Spleen (tissue), 11 donors: ENCODE results near the gene FCAMR. TPM values are rescaled to one million over a fixed set of nuclear protein-coding genes. Genes with fewer than 3 reads are reported as not detected.

ENCODE experiments used
- DNase-seq: peaks from one replicate; pipeline ENCODE4 v3.0.0-alpha.2; 2020
- H3K27ac ChIP-seq, 8 donors: fragments of 200-600 bp; sonication (generic) in 7 of 8; 1 replicate in 4 of 8; 2 replicates in 4 of 8; pipeline versions ENCODE4 v1.5.0 to v1.8.0; 2016 to 2021; ENCODE audit warnings: inconsistent platforms in 4 of 8, mild to moderate bottlenecking in 4 of 8, moderate library complexity in 1 of 8
- H3K27me3 ChIP-seq, 7 donors: fragments of 200-600 bp; sonication (generic) in 6 of 7; replicated peaks in 1 of 7; 1 replicate in 4 of 7; 2 replicates in 3 of 7; pipeline versions ENCODE4 v1.5.0 to v1.8.0; 2016 to 2021; ENCODE audit warnings: inconsistent platforms in 3 of 7, mild to moderate bottlenecking in 1 of 7
- H3K36me3 ChIP-seq, 6 donors: fragments of 200-600 bp; sonication (generic) in 5 of 6; 1 replicate in 4 of 6; 2 replicates in 2 of 6; pipeline versions ENCODE4 v1.5.0 to v1.8.0; 2016 to 2021; ENCODE audit warnings: inconsistent platforms in 2 of 6
- H3K4me1 ChIP-seq, 6 donors: fragments of 200-600 bp; sonication (generic) in 5 of 6; 1 replicate in 3 of 6; 2 replicates in 3 of 6; pipeline versions ENCODE4 v1.5.0 to v1.8.0; 2016 to 2021; ENCODE audit warnings: inconsistent platforms in 3 of 6
- H3K4me3 ChIP-seq, 8 donors: fragments of 200-600 bp; sonication (generic) in 7 of 8; 1 replicate in 4 of 8; 2 replicates in 4 of 8; pipeline versions ENCODE4 v1.5.0 to v1.8.0; 2016 to 2021; ENCODE audit warnings: inconsistent platforms in 4 of 8, mild to moderate bottlenecking in 4 of 8, moderate library complexity in 2 of 8
- H3K9me3 ChIP-seq, 8 donors: fragments of 200-600 bp; sonication (generic) in 7 of 8; 1 replicate in 4 of 8; 2 replicates in 4 of 8; pipeline versions ENCODE4 v1.5.0 to v1.8.0; 2016 to 2021; ENCODE audit warnings: inconsistent platforms in 4 of 8
- CTCF ChIP-seq, 11 experiments: fragments of 200-600 bp in 7 of 11; fragments of 450-650 bp in 4 of 11; sonication (generic) in 4 of 11; IDR thresholded peaks in 8 of 11; conservative IDR thresholded peaks in 3 of 11; 1 replicate in 7 of 11; 2 replicates in 4 of 11; pipeline versions ENCODE4 v1.4.0 to v1.8.0; 2016 to 2021; ENCODE audit warnings: antibody characterized with exemption in 11 of 11, inconsistent platforms in 4 of 11, mild to moderate bottlenecking in 1 of 11
- POLR2A ChIP-seq, 3 donors: fragments of 450-650 bp; IDR thresholded peaks; one replicate each; pipeline ENCODE4 v1.5.1; 2017; ENCODE audit warnings: antibody characterized with exemption in 3 of 3, mild to moderate bottlenecking in 1 of 3
- POLR2AphosphoS5 ChIP-seq, 3 donors: sonication (generic); formaldehyde crosslinking; IDR thresholded peaks; one replicate each; pipeline ENCODE4 v1.5.1; 2017; ENCODE audit warnings: antibody characterized with exemption in 3 of 3
- WGBS, 5 donors: extraction: QIAGEN DNeasy Blood & Tissue Kit in 3 of 5; methylation state at CpG; one replicate each; pipeline versions ENCODE4 v1.1.5 to v1.1.7; 2013 to 2018; 5-methylcytosine and 5-hydroxymethylcytosine counted together
- intact Hi-C: fragments of 100-400 bp; cut with DNase I; formaldehyde crosslinking; loops from one replicate; pipeline ENCODE4 v1.15.0; 2023; ENCODE audit warnings: low total_unique reads
- polyA plus RNA-seq, 3 donors: library from polyadenylated mRNA; stranded (reverse); fragments of 200-250 nt; gene quantifications; one replicate each; pipeline ENCODE4 v1.2.1, GENCODE V29; 2013
- total RNA-seq, 7 donors: library from RNA; depleted of rRNA in 3 of 7; stranded (reverse); fragments of >200 nt in 3 of 7; fragmentation: NEBNext Ultra II Directional in 4 of 7; extraction: Animal tissue kit (Norgen Biotek cat#: 25700) in 4 of 7; gene quantifications; one replicate each; pipeline versions ENCODE4 v1.1.0 to v1.2.1, GENCODE V29; 2016 to 2021
- donor health status: healthy with polysubstance abuse.
- donor health status: DM: no; HTN: no; CAD: no; lungs with moderate emphysema.
- donor health status: DM: no; HTN: no; CAD: no.
- donor health status: Bipolar disorder and iron deficiency.
- donor health status: healthy.
- donor health status: DM: no; HTN: no; CAD: no.
- donor health status: DM: yes; HTN: yes; CAD: no.

Gene FCAMR
- total and polyA plus RNA-seq, 10 donors: 0.16 to 1.3 (median 0.38) TPM; not detected in 2

GRCh38 chr1:206974140-206974539 is 3.9 kb upstream of the FCAMR start:
- Histone ChIP-seq H3K4me3 (no peak overlapping the region), H3K27ac (no peak overlapping the region), H3K4me1 (peaks cover 0 to 17% (median 0%) of the 10 kb centered on the region in 6 donors), H3K36me3 (no peaks in the 10 kb centered on the region), H3K27me3 (peaks cover 0 to 8% (median 0%) of the 10 kb centered on the region in 7 donors), H3K9me3 (no peaks in the 10 kb centered on the region)
- TF ChIP-seq POLR2A (IDR thresholded peaks at IDR 0.05) (no peak), POLR2AphosphoS5 (IDR thresholded peaks at IDR 0.05) (no peak), CTCF (IDR thresholded peaks at IDR 0.05 in 8 of 11, conservative IDR thresholded peaks at IDR 0.05 in 3 of 11) (no peak)
- no peak for DNase-seq
- WGBS, 5 donors: 84 to 93% (median 89%) methylated on average over 3 of the region's 3 CpGs
- intact Hi-C loops: no loop called here

GRCh38 chr1:206972728-206973127 is 2.5 kb upstream of the FCAMR start:
- Histone ChIP-seq H3K27ac (no peak overlapping the region), H3K9me3 (no peaks in the 10 kb centered on the region), H3K27me3 (peaks cover 0 to 14% (median 0%) of the 10 kb centered on the region in 7 donors), H3K4me3 (no peak overlapping the region), H3K36me3 (no peaks in the 10 kb centered on the region), H3K4me1 (peaks cover 0 to 31% (median 2%) of the 10 kb centered on the region in 6 donors)
- DNase-seq: no peak
- intact Hi-C loops: no loop called here
- 84 to 97% (median 85%) methylated on average over 2 of the region's 2 CpGs for WGBS, 5 donors
- TF ChIP-seq CTCF (IDR thresholded peaks at IDR 0.05 in 8 of 11, conservative IDR thresholded peaks at IDR 0.05 in 3 of 11): no peak

GRCh38 chr1:206971029-206971655 is 882 bp upstream of the FCAMR start:
- TF ChIP-seq CTCF (IDR thresholded peaks at IDR 0.05 in 8 of 11, conservative IDR thresholded peaks at IDR 0.05 in 3 of 11) (no peak), POLR2AphosphoS5 (IDR thresholded peaks at IDR 0.05) (no peak), POLR2A (IDR thresholded peaks at IDR 0.05) (no peak)
- WGBS, 5 donors: 58 to 75% (median 61%) methylated on average over 2 of the region's 2 CpGs
- Histone ChIP-seq H3K27ac (no peak overlapping the region), H3K4me1 (peaks cover 0 to 44% (median 12%) of the 10 kb centered on the region in 6 donors), H3K9me3 (no peaks in the 10 kb centered on the region), H3K4me3 (no peak overlapping the region), H3K27me3 (peaks cover 0 to 14% (median 0%) of the 10 kb centered on the region in 7 donors), H3K36me3 (no peaks in the 10 kb centered on the region)
- intact Hi-C loops: no loop called here
- DNase-seq: no peak

- TF ChIP-seq POLR2A (IDR thresholded peaks at IDR 0.05): no peak
- TF ChIP-seq POLR2AphosphoS5 (IDR thresholded peaks at IDR 0.05): no peak
- TF ChIP-seq CTCF (IDR thresholded peaks at IDR 0.05 in 8 of 11, conservative IDR thresholded peaks at IDR 0.05 in 3 of 11): no peak
- 52 to 77% (median 62%) methylated on average over 5 of the region's 5 CpGs for WGBS, 5 donors
- no peaks in the 10 kb centered on the region for H3K9me3 ChIP-seq
- no peak overlapping the region for H3K27ac ChIP-seq
- H3K4me3 ChIP-seq: no peak overlapping the region
- no peaks in the 10 kb centered on the region for H3K36me3 ChIP-seq
- H3K27me3 ChIP-seq: peaks cover 0 to 14% (median 0%) of the 10 kb centered on the region in 7 donors
- H3K4me1 ChIP-seq: peaks cover 0 to 44% (median 12%) of the 10 kb centered on the region in 6 donors
- intact Hi-C loops: no loop called here
- DNase-seq: no peak
Observed at GRCh38 chr1:206969090-206969489, 1.2 kb downstream of the FCAMR start.
